NCI-H748 treated with DMSO at 0.1 percent for 48 hours (cell line): Measurements from ENCODE around the gene ISG20L2.

Source experiments
- DNase-seq: peaks from one replicate; lab custom pipeline; 2025; lab: John Stamatoyannopoulos, UW

ISG20L2 gene

DNA sequence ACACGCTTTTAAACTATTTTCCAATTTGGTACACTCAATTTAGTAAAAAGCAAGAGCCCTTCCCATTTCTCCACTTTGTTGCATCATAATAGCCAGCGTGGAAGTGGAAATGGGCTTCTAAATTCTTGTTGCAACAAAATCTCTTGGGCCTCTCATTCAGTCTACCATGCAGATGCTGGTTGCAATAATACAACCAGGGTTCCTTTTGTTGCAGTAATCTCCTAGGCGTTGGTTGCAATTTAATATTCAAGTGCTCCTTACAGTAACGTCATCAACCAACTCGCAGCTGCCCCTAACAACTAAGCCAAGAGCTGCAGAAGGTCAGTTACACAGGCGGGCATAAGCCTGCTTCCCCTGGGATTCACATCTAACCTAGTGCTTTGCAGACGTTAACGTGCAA is 25.7 kb upstream of the ISG20L2 start:
- no peak for DNase-seq

GRCh38 chr1:156752843-156753482 is 24.4 kb upstream of the ISG20L2 start:
- no peak for DNase-seq

- peak; percentile 69 for DNase-seq
Observed at GRCh38 chr1:156751757-156752481, 23.4 kb upstream of the ISG20L2 start.

DNA sequence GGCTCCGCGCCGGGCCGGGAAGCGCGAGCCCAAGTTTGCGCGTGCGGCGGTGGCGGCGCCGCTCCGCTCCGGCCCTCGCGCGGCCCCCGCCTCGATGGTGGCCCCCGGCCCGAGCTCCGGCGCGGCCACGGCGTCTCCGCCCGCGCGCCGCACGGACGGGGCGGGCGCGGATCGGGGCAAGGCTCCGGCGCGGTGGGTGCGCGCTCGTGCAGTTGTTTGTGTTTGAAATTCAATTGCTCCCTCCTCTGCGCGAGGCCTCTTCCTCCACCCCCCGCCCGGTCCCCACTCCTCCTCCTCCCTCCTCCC is 22.8 kb upstream of the ISG20L2 start, which contains the start of gene HDGF:
TSS of gene HDGF (minus strand) at position 225 of the 306 bp plus-strand sequence. CDS start 246 bp downstream, outside the sequence.
- no peak for DNase-seq

- no peak for DNase-seq
Observed at GRCh38 chr1:156750711-156751450, 22.3 kb upstream of the ISG20L2 start.

- DNase-seq: peak; percentile 36
Observed at GRCh38 chr1:156750191-156750672, 21.7 kb upstream of the ISG20L2 start.

DNA sequence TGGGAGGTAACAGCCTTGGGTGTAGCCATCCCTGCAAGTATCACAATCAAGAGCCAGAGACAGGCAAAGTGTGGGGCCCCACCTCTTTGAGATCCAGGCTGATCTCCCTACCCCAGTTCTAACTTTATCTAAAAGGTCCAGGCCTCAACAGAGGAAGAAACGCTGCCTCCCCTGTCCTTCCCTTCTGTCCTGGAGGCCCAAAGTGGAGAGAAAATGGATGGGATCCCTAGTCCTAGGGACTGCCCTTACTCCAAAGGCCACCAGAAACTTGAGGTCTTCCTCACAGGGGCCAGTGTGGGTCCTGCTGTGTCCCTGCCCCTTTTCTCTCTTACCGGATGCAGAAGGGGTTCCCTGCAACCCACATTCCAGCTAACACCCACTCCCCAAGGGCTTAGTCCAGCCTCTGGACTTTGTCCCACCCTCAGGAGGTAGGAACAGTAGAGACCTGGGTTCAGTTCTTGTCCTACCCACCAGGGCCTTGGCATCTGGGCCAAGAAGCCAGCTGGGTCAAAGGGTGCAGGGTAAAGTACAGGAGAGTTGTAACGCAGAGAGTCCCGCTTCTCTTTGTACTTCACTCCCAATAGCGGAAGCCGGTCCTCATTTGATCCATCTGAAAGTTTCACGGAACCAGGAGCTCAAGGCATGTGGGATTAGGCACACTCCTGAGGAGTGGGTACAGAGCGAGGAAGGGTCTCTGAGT is 21.0 kb upstream of the ISG20L2 start:
- DNase-seq: no peak

GRCh38 chr1:156748670-156749418 is 20.3 kb upstream of the ISG20L2 start:
- no peak for DNase-seq

DNA sequence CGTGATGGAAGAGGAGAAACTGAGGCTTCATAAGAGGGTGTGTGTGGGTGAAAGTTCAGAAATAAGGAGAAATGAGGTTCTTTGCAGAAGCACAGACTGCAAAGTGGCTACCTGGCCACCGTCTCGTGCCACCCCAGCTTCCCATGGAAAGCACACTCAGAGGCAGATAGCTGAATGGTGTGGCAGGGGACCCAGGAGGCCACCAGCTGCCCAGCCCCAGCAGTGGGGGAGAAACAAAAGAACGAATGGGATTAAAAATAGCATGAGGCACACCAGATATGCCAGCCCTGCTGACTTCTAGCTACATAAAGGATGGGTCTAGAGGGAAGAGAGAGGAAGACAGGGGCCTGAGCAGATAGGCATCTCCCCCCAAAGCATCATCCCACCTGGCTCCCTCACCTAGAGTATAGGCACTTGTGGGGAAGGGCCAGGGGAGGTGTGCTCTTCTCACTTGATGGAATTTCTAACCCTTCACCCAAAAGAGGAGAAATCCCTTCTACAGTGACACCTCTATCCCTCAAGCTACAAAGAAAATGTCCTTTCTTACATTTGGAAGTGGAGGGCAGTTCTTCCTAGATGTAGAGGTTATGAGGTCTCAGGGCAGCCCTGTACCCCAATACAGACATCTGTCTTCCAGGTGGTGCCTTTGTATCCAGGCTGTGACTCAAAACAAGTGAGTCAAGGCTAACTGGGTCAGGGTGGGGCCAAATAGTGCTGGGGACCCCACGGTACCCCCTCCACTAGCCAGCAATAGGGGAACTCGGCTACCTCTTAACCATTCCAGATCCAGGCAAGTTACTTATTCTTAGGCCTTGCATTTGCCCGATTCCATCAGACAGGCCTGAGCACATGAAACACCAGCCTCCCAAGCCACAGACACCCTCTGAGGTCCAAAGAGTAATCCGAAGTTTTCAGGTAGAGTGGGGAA is 19.4 kb upstream of the ISG20L2 start:
- no peak for DNase-seq

DNA sequence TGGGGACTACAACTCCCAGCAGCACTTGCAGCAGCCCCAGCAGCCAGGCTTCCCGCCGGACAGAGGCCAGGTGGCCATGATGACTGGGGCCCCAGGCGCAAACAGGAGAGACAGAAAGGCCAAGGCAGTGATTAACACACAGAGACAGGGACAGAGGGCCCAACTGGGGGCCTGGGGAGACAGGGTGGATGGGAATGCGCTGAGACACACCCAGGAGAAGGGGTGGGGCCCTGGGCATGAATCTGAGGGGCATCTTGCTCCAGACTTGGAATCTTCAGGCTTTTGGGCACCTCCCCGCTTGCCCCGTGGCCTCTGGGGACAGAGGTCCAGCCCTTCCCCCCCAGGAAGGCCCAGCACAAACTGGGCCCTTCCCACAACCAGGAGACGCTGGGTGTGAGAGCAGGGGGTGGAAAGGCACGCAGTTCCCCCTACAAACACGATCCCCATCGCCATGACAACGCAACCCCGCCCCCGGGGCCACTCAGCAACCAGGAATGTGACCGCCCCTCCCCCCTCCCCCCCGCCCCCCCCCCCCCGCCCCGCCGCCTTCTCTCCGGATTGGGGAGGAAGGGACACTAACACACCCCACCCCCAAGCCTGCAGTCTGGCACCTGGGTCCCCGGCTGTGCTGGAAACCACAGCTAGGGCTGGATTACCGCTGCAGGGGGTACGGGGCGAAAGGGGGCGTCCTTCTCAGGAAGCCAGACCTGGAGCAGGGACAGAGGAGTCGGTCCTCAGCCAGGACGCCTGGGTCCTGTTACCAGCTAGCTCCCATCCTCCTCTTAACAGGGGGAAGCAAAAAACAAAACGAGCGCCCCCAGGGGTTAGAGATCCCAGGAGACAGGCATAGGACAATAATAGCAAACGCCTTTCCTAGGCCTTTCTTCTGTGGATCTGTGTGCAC is 18.4 kb upstream of the ISG20L2 start:
- DNase-seq: peak; percentile 50

DNA sequence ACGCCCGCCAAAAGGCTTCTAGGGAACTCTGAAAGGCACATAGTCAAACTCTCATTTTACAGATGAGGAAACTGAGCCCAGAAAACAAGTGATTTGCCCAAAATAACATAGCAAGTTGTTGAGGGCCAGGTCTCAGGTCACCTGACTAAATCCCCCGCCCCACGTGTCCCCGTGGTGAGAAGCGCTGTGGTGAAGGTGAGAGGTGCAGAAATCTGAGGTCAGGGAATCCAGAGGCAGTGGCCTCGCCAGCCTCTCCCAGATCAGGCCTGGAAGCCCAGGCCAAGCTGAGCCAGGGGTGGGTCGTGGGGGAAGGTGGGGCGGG is 17.8 kb upstream of the ISG20L2 start:
- no peak for DNase-seq

- DNase-seq: no peak
Observed at GRCh38 chr1:156745881-156746280, 17.3 kb upstream of the ISG20L2 start.

DNA sequence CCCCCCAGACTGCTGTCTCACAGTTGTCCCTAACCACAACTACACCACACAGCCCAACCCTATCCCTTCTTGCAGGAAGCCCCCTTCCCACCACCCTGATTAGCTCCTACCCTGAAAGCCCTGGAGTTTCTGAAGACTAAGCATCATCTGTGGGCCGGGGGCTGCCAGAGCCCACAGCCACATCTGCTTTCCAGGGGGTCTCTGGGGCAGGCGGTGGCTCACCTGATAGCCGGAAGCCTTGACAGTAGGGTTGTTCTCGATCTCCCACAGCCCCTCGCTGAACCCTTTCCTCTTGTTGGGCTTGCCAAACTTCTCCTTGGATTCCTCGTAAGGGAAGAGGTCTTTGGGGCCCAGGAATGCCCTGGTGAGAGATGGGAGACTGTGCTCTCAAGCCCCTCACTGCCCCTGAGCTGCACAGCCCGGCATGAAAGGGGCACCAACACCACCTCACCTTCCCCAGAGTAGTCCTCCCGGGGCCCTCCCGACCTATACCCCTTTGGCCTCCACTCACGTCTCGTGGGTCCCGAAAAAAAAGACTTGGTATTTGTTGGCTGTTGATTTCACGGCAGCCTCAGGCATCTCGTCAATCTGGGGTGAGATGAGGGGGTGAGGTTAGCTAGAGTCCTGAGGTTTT is 16.3 kb upstream of the ISG20L2 start:
- no peak for DNase-seq

- no peak for DNase-seq
Observed at GRCh38 chr1:156744344-156744743, 15.8 kb upstream of the ISG20L2 start.

GRCh38 chr1:156743367-156744302 is 15.1 kb upstream of the ISG20L2 start:
- DNase-seq: no peak

- no peak for DNase-seq
Observed at GRCh38 chr1:156742801-156743200, 14.2 kb upstream of the ISG20L2 start.

- DNase-seq: no peak
Observed at GRCh38 chr1:156742017-156742416, 13.5 kb upstream of the ISG20L2 start.

GRCh38 chr1:156741481-156741983 is 13.0 kb upstream of the ISG20L2 start:
- no peak for DNase-seq
